ENCODE measurements around the gene RNASEH2C.

GRCh38 chr11:65713212-65713969 is 7.2 kb downstream of the RNASEH2C start:
- no peak for TF ChIP-seq POLR2A (IDR thresholded peaks at IDR 0.05)
- no peak for TF ChIP-seq CTCF (IDR thresholded peaks at IDR 0.05)
